GM19438 (cell line): ENCODE data around the gene CACNA1C.
A peak's percentile ranks its signal among the peaks of the same experiment; 100 is the strongest.

Experiments
- ATAC-seq: cut with Tn5 transposase; IDR thresholded peaks from one replicate; pipeline ENCODE4 v1.9.1; 2021; ENCODE audit warnings: low read depth; ENCODE audit not compliant: unreplicated experiment

CACNA1C gene

GRCh38 chr12:2333491-2334195 is 280.9 kb downstream of the CACNA1C start:
- ATAC-seq = no peak

- no peak for ATAC-seq
Measured at GRCh38 chr12:2334271-2334670, 281.5 kb downstream of the CACNA1C start.

- no peak for ATAC-seq
Measured at GRCh38 chr12:2334689-2335088, 281.9 kb downstream of the CACNA1C start.

- no peak for ATAC-seq
Measured at GRCh38 chr12:2335109-2335508, 282.3 kb downstream of the CACNA1C start.

- ATAC-seq = no peak
Measured at GRCh38 chr12:2335513-2335912, 282.7 kb downstream of the CACNA1C start.

- no peak for ATAC-seq
Measured at GRCh38 chr12:2335916-2336315, 283.1 kb downstream of the CACNA1C start.

- ATAC-seq = peak; percentile 81
Measured at GRCh38 chr12:2336409-2336829, 283.6 kb downstream of the CACNA1C start.

- no peak for ATAC-seq
Measured at GRCh38 chr12:2337031-2338010, 284.5 kb downstream of the CACNA1C start.

GRCh38 chr12:2338381-2338780 is 285.6 kb downstream of the CACNA1C start:
- no peak for ATAC-seq

- no peak for ATAC-seq
Measured at GRCh38 chr12:2338991-2339431, 286.2 kb downstream of the CACNA1C start.

- ATAC-seq = no peak
Measured at GRCh38 chr12:2341051-2341751, 288.4 kb downstream of the CACNA1C start.

GRCh38 chr12:2341871-2342270 is 289.1 kb downstream of the CACNA1C start:
- no peak for ATAC-seq

- no peak for ATAC-seq
Measured at GRCh38 chr12:2343681-2344080, 290.9 kb downstream of the CACNA1C start.

GRCh38 chr12:2344476-2344875 is 291.7 kb downstream of the CACNA1C start:
- ATAC-seq = no peak

GRCh38 chr12:2344885-2345284 is 292.1 kb downstream of the CACNA1C start:
- ATAC-seq = no peak

- ATAC-seq = no peak
Measured at GRCh38 chr12:2345902-2346301, 293.1 kb downstream of the CACNA1C start.

GRCh38 chr12:2346416-2346815 is 293.6 kb downstream of the CACNA1C start:
- ATAC-seq = no peak

- no peak for ATAC-seq
Measured at GRCh38 chr12:2347137-2347843, 294.5 kb downstream of the CACNA1C start.

- ATAC-seq = no peak
Measured at GRCh38 chr12:2347844-2348481, 295.2 kb downstream of the CACNA1C start.

- ATAC-seq = no peak
Measured at GRCh38 chr12:2348482-2348852, 295.7 kb downstream of the CACNA1C start.
